HG02870 (cell line): ENCODE measurements around the gene FOS.
A peak's percentile ranks its signal among the peaks of the same experiment; 100 is the strongest.
"Not testable (repeated sequence)": the region's sequence is repeated elsewhere in the genome, so short reads cannot be mapped to it uniquely, and the experiment has no call there.

ENCODE experiments used
- ATAC-seq: cut with Tn5 transposase; IDR thresholded peaks from one replicate; pipeline ENCODE4 v1.9.1; 2021; ENCODE audit warnings: mild to moderate bottlenecking, moderate library complexity; ENCODE audit not compliant: unreplicated experiment

The FOS gene

DNA sequence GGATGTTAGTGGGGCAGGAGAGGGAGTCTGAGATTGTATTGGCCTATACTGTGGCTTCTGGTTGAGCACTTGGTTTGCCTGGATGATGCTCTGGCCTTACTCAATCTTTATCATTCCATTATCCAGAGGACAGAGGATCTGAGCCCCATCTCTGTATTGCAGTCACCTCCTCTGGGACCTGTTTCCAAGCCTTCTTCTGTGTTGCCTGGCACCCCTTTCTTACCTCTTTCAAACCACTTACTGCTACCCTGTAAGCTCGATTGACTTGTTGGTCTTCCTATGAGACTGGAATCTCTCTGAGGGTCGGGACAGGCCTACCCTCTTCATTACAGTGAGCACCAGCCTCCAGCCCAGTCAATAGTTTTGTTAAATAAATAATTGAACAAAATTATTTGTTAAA is 3.0 kb upstream of the FOS start:
- no peak for ATAC-seq

DNA sequence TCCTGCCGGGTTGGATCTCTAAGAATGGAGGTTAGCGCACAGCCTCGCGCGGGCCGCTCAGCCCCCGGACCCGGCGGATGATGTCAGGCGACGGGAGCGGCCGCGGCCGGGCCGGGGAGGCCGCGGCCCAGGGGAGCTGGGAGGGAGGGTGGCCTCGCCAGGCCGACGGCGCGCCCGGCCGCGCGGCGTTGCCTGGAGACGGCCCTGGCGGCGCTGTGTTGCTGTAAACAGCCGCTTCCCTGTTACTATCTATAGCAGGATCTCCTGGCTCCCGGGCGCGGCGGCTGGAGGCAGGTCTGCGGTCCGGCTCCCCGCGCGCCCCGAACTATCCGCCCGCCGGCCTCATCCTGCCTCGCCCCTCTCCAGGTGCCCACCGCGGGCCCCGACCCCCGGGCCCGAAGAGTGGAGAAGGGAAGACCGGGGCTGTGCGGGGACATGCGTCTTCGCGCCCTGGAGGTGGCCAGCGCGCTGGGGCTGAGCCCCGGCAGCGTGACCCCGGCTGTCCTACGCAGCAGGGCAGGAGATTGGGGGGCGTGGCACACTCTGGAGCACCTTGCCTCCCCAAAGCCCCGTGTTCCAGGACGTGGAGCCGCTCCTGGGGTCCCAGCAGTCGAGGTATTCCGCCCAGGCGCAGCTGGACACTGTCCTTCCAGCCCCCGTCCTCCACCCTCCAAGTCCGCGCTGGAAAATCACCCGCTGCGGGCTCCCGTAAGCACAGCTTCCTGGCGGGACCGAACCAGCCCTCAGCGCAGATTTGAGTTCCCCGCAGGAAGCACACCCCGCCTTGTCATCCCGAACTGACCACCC is 1.4 kb upstream of the FOS start:
- ATAC-seq: no peak

DNA sequence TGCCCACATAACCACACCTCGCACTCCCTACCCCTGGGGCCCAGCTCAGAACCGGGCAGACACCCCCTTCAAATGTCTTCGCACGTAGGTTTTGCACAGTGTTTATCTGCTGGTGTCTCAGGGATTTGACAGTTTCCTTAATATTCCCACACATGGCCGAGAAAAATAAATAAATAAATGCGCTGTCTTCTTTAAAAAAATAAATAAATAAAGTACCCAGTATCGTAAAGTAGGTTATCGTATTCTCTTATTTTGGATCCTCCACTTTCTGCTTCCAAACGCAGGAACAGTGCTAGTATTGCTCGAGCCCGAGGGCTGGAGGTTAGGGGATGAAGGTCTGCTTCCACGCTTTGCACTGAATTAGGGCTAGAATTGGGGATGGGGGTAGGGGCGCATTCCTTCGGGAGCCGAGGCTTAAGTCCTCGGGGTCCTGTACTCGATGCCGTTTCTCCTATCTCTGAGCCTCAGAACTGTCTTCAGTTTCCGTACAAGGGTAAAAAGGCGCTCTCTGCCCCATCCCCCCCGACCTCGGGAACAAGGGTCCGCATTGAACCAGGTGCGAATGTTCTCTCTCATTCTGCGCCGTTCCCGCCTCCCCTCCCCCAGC is 710 bp upstream of the FOS start:
- peak; percentile 3 for ATAC-seq

DNA sequence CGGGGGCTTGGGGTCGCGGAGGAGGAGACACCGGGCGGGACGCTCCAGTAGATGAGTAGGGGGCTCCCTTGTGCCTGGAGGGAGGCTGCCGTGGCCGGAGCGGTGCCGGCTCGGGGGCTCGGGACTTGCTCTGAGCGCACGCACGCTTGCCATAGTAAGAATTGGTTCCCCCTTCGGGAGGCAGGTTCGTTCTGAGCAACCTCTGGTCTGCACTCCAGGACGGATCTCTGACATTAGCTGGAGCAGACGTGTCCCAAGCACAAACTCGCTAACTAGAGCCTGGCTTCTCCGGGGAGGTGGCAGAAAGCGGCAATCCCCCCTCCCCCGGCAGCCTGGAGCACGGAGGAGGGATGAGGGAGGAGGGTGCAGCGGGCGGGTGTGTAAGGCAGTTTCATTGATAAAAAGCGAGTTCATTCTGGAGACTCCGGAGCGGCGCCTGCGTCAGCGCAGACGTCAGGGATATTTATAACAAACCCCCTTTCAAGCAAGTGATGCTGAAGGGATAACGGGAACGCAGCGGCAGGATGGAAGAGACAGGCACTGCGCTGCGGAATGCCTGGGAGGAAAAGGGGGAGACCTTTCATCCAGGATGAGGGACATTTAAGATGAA is 630 bp downstream of the FOS start:
- no peak for ATAC-seq

DNA sequence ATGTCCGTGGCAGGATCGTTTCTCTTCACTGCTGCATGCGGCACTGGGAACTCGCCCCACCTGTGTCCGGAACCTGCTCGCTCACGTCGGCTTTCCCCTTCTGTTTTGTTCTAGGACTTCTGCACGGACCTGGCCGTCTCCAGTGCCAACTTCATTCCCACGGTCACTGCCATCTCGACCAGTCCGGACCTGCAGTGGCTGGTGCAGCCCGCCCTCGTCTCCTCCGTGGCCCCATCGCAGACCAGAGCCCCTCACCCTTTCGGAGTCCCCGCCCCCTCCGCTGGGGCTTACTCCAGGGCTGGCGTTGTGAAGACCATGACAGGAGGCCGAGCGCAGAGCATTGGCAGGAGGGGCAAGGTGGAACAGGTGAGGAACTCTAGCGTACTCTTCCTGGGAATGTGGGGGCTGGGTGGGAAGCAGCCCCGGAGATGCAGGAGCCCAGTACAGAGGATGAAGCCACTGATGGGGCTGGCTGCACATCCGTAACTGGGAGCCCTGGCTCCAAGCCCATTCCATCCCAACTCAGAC is 1.2 kb downstream of the FOS start:
- no peak for ATAC-seq

DNA sequence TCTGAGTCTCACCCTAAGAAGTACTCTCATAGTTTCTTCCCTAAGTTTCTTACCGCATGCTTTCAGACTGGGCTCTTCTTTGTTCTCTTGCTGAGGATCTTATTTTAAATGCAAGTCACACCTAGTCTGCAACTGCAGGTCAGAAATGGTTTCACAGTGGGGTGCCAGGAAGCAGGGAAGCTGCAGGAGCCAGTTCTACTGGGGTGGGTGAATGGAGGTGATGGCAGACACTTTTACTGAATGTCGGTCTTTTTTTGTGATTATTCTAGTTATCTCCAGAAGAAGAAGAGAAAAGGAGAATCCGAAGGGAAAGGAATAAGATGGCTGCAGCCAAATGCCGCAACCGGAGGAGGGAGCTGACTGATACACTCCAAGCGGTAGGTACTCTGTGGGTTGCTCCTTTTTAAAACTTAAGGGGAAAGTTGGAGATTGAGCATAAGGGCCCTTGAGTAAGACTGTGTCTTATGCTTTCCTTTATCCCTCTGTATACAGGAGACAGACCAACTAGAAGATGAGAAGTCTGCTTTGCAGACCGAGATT is 1.7 kb downstream of the FOS start:
- no peak for ATAC-seq

DNA sequence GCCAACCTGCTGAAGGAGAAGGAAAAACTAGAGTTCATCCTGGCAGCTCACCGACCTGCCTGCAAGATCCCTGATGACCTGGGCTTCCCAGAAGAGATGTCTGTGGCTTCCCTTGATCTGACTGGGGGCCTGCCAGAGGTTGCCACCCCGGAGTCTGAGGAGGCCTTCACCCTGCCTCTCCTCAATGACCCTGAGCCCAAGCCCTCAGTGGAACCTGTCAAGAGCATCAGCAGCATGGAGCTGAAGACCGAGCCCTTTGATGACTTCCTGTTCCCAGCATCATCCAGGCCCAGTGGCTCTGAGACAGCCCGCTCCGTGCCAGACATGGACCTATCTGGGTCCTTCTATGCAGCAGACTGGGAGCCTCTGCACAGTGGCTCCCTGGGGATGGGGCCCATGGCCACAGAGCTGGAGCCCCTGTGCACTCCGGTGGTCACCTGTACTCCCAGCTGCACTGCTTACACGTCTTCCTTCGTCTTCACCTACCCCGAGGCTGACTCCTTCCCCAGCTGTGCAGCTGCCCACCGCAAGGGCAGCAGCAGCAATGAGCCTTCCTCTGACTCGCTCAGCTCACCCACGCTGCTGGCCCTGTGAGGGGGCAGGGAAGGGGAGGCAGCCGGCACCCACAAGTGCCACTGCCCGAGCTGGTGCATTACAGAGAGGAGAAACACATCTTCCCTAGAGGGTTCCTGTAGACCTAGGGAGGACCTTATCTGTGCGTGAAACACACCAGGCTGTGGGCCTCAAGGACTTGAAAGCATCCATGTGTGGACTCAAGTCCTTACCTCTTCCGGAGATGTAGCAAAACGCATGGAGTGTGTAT is 2.4 kb downstream of the FOS start:
- ATAC-seq: no peak

DNA sequence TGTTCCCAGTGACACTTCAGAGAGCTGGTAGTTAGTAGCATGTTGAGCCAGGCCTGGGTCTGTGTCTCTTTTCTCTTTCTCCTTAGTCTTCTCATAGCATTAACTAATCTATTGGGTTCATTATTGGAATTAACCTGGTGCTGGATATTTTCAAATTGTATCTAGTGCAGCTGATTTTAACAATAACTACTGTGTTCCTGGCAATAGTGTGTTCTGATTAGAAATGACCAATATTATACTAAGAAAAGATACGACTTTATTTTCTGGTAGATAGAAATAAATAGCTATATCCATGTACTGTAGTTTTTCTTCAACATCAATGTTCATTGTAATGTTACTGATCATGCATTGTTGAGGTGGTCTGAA is 3.0 kb downstream of the FOS start:
- ATAC-seq: no peak

DNA sequence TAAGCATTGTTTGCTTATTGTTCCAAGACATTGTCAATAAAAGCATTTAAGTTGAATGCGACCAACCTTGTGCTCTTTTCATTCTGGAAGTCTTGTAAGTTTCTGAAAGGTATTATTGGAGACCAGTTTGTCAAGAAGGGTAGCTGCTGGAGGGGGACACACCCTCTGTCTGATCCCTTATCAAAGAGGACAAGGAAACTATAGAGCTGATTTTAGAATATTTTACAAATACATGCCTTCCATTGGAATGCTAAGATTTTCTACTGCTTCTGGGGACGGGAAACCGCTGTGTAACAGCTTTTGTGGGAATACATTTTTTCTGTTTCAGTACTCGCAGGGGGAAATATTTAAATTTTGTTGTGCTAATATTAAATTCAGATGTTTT is 3.5 kb downstream of the FOS start:
- ATAC-seq: no peak

DNA sequence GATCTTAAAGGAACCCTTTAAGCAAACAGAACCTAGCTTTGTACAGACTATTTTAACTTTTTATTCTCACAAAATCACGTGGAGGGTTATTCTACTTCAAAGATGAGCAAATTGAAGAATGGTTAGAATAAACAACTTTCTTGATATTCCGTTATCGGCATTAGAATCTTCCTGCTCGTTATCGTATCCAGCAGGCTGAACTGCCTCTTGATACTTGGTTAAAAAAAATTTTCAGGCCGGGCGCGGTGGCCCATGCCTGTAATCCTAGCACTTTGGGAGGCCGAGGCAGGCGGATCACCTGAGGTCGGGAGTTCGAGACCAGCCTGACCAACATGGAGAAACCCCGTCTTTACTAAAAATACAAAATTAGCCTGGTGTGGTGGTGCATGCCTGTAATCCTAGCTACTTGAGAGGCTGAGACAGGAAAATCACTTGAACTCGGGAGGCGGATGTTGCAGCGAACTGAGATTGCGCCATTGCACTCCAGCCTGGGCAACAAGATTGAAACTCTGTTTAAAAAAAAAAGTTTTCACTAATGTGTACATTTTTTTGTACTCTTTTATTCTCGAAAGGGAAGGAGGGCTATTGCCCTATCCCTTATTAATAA is 4.0 kb downstream of the FOS start:
- not testable (repeated sequence) for ATAC-seq

DNA sequence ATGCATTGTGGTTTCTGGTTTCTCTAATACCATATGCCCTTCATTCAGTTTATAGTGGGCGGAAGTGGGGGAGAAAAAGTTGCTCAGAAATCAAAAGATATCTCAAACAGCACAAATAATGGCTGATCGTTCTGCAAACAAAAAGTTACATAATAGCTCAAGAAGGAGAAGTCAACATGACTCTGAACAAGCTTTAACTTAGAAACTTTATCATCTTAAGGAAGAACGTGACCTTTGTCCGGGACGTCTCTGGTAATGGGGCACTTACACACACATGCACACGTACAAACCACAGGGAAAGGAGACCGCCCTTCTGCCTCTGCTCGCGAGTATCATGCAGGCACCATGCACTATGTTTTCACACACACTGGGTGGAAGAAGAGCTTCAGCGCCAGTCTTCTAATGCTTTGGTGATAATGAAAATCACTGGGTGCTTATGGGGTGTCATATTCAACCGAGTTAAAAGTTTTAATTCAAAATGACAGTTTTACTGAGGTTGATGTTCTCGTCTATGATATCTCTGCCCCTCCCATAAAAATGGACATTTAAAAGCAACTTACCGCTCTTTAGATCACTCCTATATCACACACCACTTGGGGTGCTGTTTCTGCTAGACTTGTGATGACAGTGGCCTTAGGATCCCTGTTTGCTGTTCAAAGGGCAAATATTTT is 4.7 kb downstream of the FOS start:
- ATAC-seq: no peak

DNA sequence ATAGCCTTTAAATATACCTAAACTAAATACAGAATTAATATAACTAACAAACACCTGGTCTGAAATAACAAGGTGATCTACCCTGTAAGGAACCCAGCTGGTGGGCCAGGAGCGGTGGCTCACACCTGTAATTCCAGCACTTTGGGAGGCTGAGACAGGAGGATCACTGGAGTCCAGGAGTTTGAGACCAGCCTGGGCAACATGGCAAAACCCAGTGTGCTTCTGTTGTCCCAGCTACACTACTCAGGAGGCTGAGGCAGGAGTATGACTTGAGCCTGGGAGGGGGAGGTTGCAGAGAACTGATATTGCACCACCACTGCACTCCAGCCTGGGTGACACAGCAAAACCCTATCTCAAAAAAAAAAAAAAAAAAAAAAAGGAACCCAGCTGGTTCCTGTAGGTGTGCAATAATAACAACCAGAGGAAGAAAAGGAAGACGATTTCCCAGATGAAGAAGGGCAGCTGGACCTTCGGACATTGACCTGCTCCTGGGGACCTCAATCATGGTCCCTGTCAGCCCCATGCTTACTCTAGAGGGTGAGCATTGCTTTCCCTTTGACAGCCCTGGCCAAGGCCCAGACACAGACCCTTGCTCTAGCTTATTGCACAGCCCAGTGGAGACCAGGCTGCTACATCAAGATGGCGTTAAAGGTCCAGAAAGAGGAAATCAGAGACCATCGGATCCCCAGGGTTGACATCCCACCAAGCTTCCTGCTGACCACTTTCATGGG is 5.4 kb downstream of the FOS start:
- ATAC-seq: no peak

DNA sequence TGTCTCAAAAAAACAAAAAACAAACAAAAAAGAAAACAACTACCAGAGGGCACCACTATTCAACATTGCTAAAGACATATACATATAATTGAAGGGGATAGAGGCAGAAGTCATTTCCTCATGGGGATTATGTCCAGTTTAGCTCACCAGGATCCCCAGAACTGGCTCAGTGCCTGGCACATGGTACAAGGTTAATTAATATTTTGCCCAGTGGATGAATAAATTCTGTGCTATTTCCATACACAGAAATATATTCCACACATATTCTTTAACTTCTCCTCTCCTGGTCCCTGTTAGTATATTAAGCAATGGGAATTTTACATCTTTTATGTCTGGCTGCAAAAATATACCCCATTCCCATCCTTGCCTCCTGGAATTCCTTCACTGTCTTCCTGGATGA is 6.7 kb downstream of the FOS start:
- no peak for ATAC-seq

DNA sequence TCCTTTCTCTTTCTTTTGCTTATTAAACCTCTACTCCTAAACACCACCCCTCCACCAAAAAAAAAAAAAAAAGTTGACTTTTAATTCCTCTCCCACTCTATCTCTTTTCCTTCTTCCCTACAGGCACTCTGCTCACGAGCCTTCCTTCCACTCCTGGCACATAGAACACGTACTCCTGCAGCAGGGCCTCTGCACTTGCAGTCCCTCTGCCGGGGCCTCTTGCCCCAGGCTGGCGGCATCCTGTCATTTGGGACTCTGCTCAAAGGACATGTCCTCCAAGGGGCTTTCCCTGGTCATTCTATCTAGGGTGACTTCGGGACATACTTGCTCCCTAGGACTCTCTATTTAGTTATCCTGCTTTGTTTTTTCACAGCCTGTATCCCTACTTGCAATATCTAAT is 7.7 kb downstream of the FOS start:
- no peak for ATAC-seq

DNA sequence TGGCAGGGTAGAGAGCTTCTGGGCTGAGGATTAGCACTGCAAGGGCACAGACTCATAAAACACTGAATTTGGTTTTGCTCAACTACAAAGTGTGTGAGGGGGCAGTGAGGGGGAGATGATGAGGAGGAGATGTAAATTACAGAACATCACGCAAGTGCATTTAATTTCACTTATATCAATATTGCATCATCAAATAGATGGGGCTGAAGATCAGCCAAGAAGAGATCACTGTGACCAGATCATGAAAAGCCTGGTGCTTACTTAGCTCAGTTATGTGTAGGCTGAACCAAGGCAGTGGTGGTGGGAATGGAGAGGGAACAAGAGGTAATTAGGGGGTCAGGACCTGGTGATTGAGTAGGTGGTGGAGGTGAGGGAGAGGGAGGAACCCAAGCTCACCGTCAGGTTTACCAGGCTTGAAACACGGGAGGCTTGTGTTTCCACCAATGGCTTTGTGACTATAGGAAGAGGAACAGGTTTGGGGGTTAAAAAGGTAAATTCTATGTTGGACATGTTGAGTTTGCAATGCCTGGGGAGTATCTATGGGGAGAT is 11.3 kb downstream of the FOS start:
- ATAC-seq: no peak

DNA sequence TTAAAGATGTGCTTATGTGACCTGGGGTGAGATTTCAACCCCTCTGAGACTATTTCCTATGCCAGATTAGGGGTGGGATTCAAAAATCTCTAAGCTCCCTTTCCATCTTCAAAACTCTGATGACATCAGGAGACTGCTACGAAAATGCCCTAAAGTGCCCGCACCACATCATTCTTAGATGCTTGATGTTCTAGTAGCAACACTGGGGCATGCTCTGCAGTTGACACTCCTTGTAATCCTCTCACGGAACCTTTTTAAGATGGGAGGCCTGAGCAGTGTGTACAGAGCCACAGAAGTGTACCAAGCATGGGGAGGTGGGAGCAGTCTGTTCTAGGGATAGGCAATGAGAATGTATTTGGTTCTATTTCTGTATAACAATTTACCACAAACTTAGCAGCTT is 12.2 kb downstream of the FOS start:
- no peak for ATAC-seq

DNA sequence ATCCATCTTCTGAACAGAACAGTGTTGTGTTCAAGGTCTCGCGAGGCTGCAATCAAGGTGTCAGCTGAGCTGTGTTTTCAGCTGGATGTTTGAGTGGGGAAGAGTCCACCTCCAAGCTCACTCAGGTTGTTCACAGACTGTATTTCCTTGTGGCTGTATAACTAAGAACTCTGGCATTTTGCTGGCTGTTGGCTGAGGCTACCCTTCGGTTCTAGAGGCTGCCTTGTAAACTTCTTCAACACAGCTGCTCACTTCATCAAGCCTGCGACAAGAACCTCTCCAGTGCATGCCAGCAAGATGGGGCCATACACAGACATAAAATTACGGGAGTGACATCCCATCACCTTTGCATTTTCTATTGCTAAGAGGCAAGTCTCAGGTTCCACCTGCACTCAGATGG is 12.7 kb downstream of the FOS start:
- ATAC-seq: no peak

DNA sequence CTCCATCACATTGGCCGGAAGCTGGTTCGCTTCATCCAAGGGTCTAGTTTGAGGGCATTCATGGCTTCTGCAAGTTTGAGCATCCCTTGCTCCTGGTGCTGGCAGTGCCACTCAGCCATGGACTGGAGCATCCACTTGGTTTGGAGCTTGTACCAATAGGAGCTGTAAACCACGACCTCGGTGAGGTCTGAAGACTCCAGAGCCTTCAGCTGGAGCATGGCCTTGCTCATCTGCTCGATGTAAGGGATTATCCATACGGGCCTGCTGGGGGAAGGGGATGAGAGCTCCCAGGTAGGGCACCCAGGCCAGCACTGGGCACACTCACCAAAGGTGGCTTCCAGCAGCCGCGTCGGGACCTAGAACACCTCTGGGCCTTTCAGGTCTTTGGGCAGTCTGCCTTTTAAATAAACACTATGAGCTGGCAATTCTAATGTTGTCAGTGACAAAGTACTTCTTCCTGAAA is 13.5 kb downstream of the FOS start:
- ATAC-seq: no peak

DNA sequence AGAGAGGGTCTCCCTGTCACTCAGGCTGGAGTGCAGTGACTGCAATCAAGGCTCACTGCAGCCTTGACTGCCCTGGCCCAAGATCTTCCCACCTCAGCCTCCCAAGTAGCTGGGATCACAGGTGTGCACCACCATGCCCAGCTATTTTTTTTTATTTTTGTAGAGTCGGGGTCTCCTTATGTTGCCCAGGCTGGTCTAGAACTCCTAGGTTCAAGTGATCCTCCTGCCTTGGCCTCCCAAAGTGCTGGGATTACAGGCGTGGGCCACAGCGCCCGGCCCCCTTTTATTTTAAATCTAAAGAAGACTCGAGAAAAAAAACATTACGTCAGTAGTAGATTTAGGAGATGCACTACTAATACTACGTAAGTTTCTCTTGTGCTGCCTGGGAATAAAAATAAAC is 14.3 kb downstream of the FOS start:
- ATAC-seq: no peak
